C4-2B (cell line): ENCODE results near the gene VMAC.

ENCODE experiments used
- H3K27ac ChIP-seq: fragments of 450-650 bp; 2 replicates; pipeline ENCODE4 v1.5.1; 2017
- CTCF ChIP-seq: fragments of 450-650 bp; conservative IDR thresholded peaks from 2 replicates; pipeline ENCODE4 v1.5.1; 2017; ENCODE audit warnings: mild to moderate bottlenecking
- ZFX ChIP-seq: fragments of 450-650 bp; IDR thresholded peaks from 2 replicates; pipeline ENCODE4 v1.6.1; 2017

The VMAC gene

GRCh38 chr19:5955636-5955935, 50.9 kb downstream of the VMAC start:
- TF ChIP-seq CTCF, result no peak
- no peak for TF ChIP-seq ZFX
- H3K27ac ChIP-seq, result no peak overlapping the region

- H3K27ac ChIP-seq, result no peak overlapping the region
- TF ChIP-seq CTCF (no peak), ZFX (no peak)
Observed at GRCh38 chr19:5956323-5956722, 51.7 kb downstream of the VMAC start.

- TF ChIP-seq CTCF (no peak), ZFX (no peak)
- H3K27ac ChIP-seq, result no peak overlapping the region
Observed at GRCh38 chr19:5956728-5957127, 52.1 kb downstream of the VMAC start.

GRCh38 chr19:5957170-5957569, 52.5 kb downstream of the VMAC start:
- TF ChIP-seq ZFX, result no peak
- no peak overlapping the region for H3K27ac ChIP-seq

GRCh38 chr19:5958074-5958850, 53.6 kb downstream of the VMAC start:
- TF ChIP-seq ZFX (no peak), CTCF (no peak)
- H3K27ac ChIP-seq, result no peak overlapping the region

GRCh38 chr19:5958851-5959122, 54.1 kb downstream of the VMAC start:
- TF ChIP-seq CTCF (no peak), ZFX (no peak)

GRCh38 chr19:5959260-5960004, 54.8 kb downstream of the VMAC start:
- H3K27ac ChIP-seq, result no peak overlapping the region
- TF ChIP-seq CTCF (no peak), ZFX (no peak)

More at GRCh38 chr19:5958851-5959122, 54.1 kb downstream of the VMAC start:
- H3K27ac ChIP-seq, result no peak overlapping the region
